Stimulated activated CD8-positive, alpha-beta memory T cell treated with anti-CD3 and anti-CD28 coated beads, Interleukin-4, amount 100 ng/mL, for 24 hours (primary cell): ENCODE measurements around the gene VAV2.

Source experiments
- DNase-seq: peaks from one replicate; pipeline ENCODE4 v3.0.0-alpha.2; 2020; ENCODE audit warnings: low read depth

The VAV2 gene

GRCh38 chr9:133891741-133892140 is 100.4 kb downstream of the VAV2 start:
- DNase-seq = no peak

GRCh38 chr9:133890583-133890982 is 101.5 kb downstream of the VAV2 start:
- DNase-seq = no peak

DNA sequence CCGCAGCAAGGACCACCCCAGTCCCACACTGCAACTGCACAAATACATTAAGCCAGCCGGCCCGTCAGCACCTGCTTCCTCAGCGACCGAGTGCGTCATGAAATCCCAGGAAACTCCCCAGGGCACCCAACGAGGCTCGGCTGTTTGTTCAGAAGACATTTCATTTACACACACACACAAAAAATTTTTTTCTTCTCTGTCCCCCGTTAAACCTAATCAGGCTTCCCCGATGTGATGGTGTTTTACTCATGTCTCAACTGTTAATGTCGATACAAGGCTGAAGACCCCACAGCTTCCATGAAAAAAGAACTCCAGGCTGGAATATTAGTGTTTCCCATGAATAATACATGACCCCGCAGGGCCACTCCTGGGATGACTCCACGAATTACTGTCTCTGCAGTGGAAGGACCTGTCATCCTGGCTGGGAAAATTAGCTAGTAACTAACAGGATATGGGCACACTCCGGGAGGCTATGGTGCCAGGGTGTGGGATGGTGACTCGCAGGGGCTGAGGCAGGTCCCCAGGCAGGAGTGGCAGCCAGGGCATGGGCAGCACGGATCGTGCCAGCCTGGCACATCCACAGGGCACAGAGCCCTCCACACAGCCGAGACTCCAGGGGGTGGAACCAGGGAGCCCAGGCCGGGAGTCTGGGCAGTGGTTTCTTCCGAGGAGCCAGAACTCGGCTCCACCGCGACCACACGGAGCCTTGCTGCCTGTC is 102.4 kb downstream of the VAV2 start:
- no peak for DNase-seq

- no peak for DNase-seq
Observed at GRCh38 chr9:133888809-133889491, 103.2 kb downstream of the VAV2 start.

DNA sequence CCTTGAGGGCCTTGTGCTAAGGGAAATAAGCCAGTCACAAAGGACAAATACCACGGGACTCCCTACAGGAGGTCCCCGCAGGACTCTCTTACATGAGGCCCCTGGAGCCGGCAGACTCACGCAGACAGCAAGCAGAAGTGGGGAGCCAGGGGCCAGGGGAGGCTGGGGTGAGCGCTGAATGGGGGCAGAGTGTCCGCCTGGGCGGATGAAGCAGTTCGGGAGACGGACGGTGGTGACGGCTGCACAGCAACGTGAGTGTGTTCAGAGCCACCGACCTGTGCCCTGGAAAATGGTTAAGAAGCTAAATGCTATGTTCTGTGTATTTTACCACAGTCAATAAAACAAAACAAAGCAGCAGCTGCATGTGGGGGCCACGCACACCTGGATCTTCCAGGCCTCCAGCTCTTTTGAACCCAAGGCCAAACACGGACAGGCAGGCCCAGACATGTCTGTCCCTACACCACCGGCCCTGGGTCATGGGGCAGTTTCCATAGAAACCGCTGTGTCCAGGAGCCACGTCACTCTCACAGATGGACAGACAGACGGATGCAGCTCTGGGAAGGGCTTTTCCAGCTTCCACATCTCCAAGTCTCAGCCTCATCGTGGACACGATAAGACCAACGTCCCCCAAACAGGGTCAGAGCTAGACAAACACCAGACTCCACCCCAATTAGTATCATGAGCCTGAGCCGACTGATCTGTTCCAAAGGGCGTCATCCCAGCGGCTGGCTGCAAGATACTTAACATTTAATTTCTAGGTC is 103.9 kb downstream of the VAV2 start:
- no peak for DNase-seq

- no peak for DNase-seq
Observed at GRCh38 chr9:133887540-133888047, 104.5 kb downstream of the VAV2 start.

DNA sequence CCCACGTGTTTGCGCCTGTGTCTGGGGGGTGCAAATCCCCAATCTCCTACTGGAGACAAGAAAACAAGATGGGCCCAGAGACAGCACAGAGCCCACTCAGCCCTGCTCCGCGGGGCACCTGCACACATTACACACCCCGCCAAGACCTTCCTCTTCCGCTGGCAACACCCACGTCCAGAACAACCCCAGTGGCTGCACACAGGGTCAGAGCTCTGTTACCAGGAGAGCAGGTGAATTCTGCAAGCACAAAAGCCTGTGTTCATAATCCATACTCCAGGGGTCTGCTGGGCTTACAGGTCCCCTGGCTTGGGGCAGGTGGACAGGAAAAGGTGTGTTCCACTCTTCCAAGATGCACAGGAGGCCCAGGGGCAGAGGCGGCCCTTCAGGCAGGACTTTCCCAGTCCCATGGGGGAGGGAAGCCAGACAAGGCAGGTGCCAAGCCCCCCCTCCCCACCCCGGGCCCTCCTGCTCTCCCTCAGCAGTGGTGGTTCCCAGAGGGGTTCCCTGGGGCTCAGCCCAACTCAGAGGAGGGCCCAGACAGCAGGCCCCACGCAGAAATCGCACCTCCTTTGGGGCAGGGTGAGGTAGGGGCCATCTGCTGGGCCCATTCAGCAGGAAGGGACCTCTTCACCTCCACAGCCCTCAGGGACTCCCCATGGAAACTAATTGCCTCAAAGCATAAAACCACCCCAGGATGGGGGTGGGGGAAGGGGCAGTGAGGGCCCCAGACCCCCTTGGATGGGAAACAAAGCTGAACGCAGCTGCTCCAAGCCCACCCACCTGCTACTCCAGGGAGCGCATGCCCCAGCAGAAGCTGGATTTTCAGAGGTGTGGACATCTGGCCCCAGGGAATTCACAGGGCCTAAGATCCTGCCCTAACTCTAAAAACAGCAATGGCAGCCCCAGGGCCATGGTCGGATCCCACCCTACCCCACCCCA is 105.3 kb downstream of the VAV2 start:
- no peak for DNase-seq

- DNase-seq = no peak
Observed at GRCh38 chr9:133884907-133885744, 107.0 kb downstream of the VAV2 start.

GRCh38 chr9:133882849-133883755 is 109.0 kb downstream of the VAV2 start:
- no peak for DNase-seq

DNA sequence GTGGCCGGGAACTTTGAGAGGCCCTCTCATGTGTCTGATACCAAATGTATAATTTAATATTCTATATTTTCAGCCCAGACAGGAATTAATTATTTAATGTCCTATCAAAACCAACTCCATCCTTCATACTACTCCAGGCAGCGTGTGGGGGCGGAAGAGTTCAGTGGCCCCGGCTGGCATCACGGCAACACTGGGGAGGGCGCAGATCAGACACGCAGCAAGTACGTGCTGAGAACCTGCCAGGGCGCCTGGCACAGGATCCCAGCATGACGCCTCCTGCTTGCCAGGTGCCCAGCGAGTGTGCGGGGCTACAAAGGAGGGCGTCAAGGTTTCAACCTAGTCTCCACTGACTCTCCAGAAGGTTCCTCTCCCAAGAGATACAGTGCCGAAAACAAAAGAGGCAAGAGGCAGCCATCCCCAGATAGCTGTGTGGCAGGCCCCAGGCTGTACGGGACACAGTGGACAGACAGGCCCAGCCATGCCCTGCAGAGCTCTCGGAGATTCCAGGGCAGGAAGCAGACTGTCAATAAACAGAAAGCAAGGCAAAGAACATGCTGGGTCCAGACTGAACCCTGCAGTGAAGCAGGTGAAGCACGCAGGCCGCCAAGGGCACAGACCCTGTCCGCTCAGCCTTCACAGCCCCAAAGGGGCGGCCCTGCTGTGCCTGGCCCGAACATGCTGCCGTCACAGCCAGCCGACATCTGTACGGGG is 110.3 kb downstream of the VAV2 start:
- DNase-seq = no peak

DNA sequence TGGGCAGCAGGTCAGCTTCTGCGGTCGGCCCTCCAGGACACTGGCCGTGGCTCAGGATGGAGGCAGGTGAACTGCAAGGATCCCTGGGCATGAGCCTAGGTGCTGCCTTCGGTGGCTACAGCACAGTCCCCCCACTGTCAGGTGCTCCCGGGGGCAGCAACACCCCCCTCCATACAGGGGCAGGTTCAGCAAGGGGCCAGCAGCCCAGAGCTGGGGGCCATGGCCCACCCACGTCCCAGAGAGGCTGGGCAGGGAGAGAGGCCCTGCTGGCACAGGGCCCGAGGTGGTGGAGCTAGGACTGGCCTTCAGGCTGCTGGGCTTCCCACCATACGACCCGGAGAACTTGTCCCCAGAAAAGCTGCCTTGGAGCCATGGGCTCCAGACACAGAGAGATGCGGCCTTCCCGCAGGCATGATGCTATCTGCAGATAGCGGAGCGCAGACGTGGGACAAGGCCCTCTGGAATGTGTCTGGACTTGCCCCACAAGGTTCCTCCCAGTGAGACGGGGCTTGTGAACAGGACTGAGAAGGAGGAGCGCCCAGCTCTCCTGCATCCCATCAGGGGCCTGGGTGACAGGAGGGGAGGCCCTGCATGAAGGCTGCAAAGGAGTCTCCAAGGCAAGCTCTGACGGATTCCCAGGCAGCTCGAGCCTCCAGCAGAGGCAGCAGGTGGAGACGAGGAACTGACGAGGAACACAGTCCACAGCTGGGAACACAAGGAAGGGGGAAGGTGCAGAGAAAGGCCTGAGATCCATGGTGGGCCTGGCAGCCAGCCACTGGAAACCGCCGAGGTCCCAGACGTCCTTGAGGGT is 111.1 kb downstream of the VAV2 start:
- no peak for DNase-seq

- no peak for DNase-seq
Observed at GRCh38 chr9:133880136-133880535, 112.0 kb downstream of the VAV2 start.

GRCh38 chr9:133879615-133880014 is 112.5 kb downstream of the VAV2 start:
- DNase-seq = no peak

GRCh38 chr9:133878402-133878801 is 113.7 kb downstream of the VAV2 start:
- no peak for DNase-seq

- DNase-seq = no peak
Observed at GRCh38 chr9:133877967-133878366, 114.2 kb downstream of the VAV2 start.

DNA sequence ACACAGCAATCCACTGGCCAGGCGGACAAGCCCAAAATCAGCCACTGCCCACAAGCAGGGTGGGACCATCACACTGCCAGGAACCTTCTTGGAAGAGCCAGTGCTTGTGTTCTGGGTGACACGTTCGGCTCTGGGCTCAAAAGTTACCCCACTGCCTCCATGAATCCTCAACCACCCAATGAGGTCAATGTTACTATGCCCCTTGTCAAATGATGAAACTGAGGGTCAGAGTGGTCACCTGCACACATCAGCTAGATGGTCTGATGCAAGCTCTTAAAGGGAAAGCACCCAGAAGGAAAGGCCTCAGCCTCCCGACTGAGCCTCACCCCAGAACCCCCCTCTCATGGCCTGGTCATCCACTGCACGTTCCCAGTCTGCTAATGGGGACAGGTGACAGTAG is 114.8 kb downstream of the VAV2 start:
- DNase-seq = no peak

DNA sequence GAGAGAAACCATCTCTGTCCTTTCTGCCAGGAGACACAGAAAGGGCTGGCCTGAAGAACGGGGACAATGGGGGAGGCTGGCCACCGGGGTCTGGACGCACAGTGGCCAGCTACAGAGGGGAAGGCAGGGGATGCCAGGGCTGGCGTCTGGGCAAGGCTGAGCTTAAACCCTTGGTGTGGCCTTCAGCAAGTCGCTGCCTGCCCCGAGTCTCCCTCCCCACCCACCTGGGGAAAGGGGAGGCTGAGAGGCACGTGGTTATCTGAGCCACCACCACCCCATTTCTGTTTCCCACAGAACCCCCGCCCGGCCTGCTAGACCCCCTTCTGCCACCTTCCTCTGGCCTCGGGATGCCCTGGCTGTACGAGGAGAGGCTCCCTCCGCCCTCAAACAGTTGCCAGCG is 115.3 kb downstream of the VAV2 start:
- DNase-seq = no peak

- DNase-seq = no peak
Observed at GRCh38 chr9:133876144-133876543, 116.0 kb downstream of the VAV2 start.
